Peyer's patch (tissue), 4 donors: ENCODE data around the gene KAZN. TPM values are rescaled to one million over a fixed set of nuclear protein-coding genes. Genes with fewer than 3 reads are reported as not detected.

ENCODE experiments used
- DNase-seq, 3 donors: peaks; one replicate each; pipeline ENCODE4 v3.0.0-alpha.2; 2017 to 2019
- H3K27ac ChIP-seq, 4 donors: fragments of 200-600 bp; sonication (generic); one replicate each; pipeline ENCODE4 v1.5.1; 2016 to 2019
- H3K27me3 ChIP-seq, 2 donors: fragments of 200-600 bp; sonication (generic); one replicate each; pipeline ENCODE4 v1.5.1; 2019
- H3K36me3 ChIP-seq, 3 donors: fragments of 200-600 bp; sonication (generic); one replicate each; pipeline ENCODE4 v1.5.1; 2016 to 2019
- H3K4me1 ChIP-seq, 4 donors: fragments of 200-600 bp; sonication (generic); one replicate each; pipeline ENCODE4 v1.5.1; 2016 to 2019
- H3K4me3 ChIP-seq, 4 donors: fragments of 200-600 bp; sonication (generic); 1 replicate in 3 of 4; 2 replicates in 1 of 4; pipeline ENCODE4 v1.5.1; 2016 to 2019; ENCODE audit warnings: mild to moderate bottlenecking in 1 of 4
- H3K9me3 ChIP-seq, 4 donors: fragments of 200-600 bp; sonication (generic); one replicate each; pipeline ENCODE4 v1.5.1; 2016 to 2019; ENCODE audit warnings: mild to moderate bottlenecking in 1 of 4
- CTCF ChIP-seq, 6 experiments: fragments of 450-650 bp in 4 of 6; fragments of 200-600 bp in 2 of 6; sonication (generic) in 1 of 6; IDR thresholded peaks; one replicate each; pipeline ENCODE4 v1.5.1; 2017 to 2019; ENCODE audit warnings: antibody characterized with exemption in 6 of 6, mild to moderate bottlenecking in 3 of 6, moderate library complexity in 1 of 6
- POLR2A ChIP-seq, 2 donors: fragments of 450-650 bp; IDR thresholded peaks; one replicate each; pipeline ENCODE4 v1.5.1; 2017; ENCODE audit warnings: antibody characterized with exemption in 2 of 2, mild to moderate bottlenecking in 2 of 2, moderate library complexity in 2 of 2
- total RNA-seq, 4 donors: library from RNA; depleted of rRNA; stranded (reverse); fragments of >200 nt; gene quantifications; one replicate each; pipeline ENCODE4 v1.1.0, GENCODE V29; 2016

Gene KAZN
- total RNA-seq, 4 donors from 2014 or later = 14.9 to 25.5 (median 21.7) TPM

- H3K36me3 ChIP-seq = no peaks in the 10 kb centered on the region
- TF ChIP-seq CTCF (IDR thresholded peaks at IDR 0.05) = no peak
- TF ChIP-seq POLR2A (IDR thresholded peaks at IDR 0.05) = no peak
Measured at GRCh38 chr1:15088281-15088971, 489.9 kb downstream of the KAZN start.

GRCh38 chr1:15089258-15089992 is 490.9 kb downstream of the KAZN start:
- Histone ChIP-seq H3K27me3 (no peaks in the 10 kb centered on the region), H3K4me3 (no peak overlapping the region), H3K27ac (peak overlapping the region in 1 of 4 donors; percentile 15), H3K9me3 (no peaks in the 10 kb centered on the region), H3K4me1 (peaks cover 0 to 17% (median 0%) of the 10 kb centered on the region in 4 donors), H3K36me3 (no peaks in the 10 kb centered on the region)
- TF ChIP-seq POLR2A (IDR thresholded peaks at IDR 0.05) = no peak
- no peak for TF ChIP-seq CTCF (IDR thresholded peaks at IDR 0.05)
- DNase-seq = no peak

More at GRCh38 chr1:15088281-15088971, 489.9 kb downstream of the KAZN start:
- Histone ChIP-seq H3K27me3 (no peaks in the 10 kb centered on the region), H3K4me1 (peaks cover 0 to 17% (median 0%) of the 10 kb centered on the region in 4 donors), H3K9me3 (no peaks in the 10 kb centered on the region), H3K27ac (peak overlapping the region in 2 of 4 donors; percentile 15 to 16), H3K4me3 (no peak overlapping the region)
- DNase-seq = no peak

GRCh38 chr1:15090373-15090772 is 491.9 kb downstream of the KAZN start:
- no peak overlapping the region for H3K4me3 ChIP-seq
- no peaks in the 10 kb centered on the region for H3K36me3 ChIP-seq
- H3K27me3 ChIP-seq = no peaks in the 10 kb centered on the region
- TF ChIP-seq CTCF (IDR thresholded peaks at IDR 0.05) = no peak
- no peak for TF ChIP-seq POLR2A (IDR thresholded peaks at IDR 0.05)
- no peaks in the 10 kb centered on the region for H3K9me3 ChIP-seq
- H3K27ac ChIP-seq = no peak overlapping the region
- DNase-seq = peak in 2 of 3 donors; percentile 87 to 89
- peaks cover 0 to 17% (median 0%) of the 10 kb centered on the region in 4 donors for H3K4me1 ChIP-seq

GRCh38 chr1:15094056-15094455 is 495.6 kb downstream of the KAZN start:
- no peak overlapping the region for H3K4me3 ChIP-seq
- DNase-seq = no peak
- H3K27ac ChIP-seq = no peak overlapping the region
- H3K9me3 ChIP-seq = no peaks in the 10 kb centered on the region
- H3K36me3 ChIP-seq = no peaks in the 10 kb centered on the region
- TF ChIP-seq CTCF (IDR thresholded peaks at IDR 0.05) (no peak), POLR2A (IDR thresholded peaks at IDR 0.05) (no peak)
- H3K27me3 ChIP-seq = no peaks in the 10 kb centered on the region
- H3K4me1 ChIP-seq = peaks cover 0 to 12% (median 0%) of the 10 kb centered on the region in 4 donors

GRCh38 chr1:15094719-15095495 is 496.4 kb downstream of the KAZN start:
- TF ChIP-seq CTCF (IDR thresholded peaks at IDR 0.05) (no peak), POLR2A (IDR thresholded peaks at IDR 0.05) (no peak)
- Histone ChIP-seq H3K27ac (no peak overlapping the region), H3K4me1 (peaks cover 0 to 8% (median 0%) of the 10 kb centered on the region in 4 donors), H3K27me3 (no peaks in the 10 kb centered on the region), H3K36me3 (no peaks in the 10 kb centered on the region), H3K4me3 (no peak overlapping the region), H3K9me3 (no peaks in the 10 kb centered on the region)
- DNase-seq = no peak
